ENCODE data around the gene TRABD2B.

DNA sequence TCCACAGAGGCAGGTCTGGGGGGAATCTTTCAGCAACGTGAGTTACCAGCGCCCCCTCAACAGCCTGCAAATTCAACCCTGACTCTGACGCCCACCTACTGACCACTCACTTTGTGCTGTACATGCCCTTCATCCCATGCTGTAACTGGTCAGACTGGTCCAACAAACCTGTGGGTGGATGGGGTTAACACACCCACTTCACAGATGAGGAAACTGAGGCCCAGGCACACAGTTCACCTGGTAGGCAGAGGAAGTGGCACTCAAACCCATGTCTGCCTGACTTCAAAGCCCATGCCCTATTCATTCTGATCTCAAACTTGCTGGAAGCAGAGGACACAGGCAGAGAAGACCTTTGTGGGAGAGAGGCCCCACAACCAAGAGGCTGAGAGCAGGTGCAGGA, 172.9 kb downstream of the TRABD2B start:
- TF ChIP-seq, protein P1, sequence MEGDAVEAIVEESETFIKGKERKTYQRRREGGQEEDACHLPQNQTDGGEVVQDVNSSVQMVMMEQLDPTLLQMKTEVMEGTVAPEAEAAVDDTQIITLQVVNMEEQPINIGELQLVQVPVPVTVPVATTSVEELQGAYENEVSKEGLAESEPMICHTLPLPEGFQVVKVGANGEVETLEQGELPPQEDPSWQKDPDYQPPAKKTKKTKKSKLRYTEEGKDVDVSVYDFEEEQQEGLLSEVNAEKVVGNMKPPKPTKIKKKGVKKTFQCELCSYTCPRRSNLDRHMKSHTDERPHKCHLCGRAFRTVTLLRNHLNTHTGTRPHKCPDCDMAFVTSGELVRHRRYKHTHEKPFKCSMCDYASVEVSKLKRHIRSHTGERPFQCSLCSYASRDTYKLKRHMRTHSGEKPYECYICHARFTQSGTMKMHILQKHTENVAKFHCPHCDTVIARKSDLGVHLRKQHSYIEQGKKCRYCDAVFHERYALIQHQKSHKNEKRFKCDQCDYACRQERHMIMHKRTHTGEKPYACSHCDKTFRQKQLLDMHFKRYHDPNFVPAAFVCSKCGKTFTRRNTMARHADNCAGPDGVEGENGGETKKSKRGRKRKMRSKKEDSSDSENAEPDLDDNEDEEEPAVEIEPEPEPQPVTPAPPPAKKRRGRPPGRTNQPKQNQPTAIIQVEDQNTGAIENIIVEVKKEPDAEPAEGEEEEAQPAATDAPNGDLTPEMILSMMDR (IDR thresholded peaks at IDR 0.05; ENCODE audit: low read depth, low read length, missing input control) = no peak
- TF ChIP-seq RAD21 (IDR thresholded peaks at IDR 0.05) (no peak), REST (IDR thresholded peaks at IDR 0.05) (no peak), NR2F2 (IDR thresholded peaks at IDR 0.05) (no peak), JUND (IDR thresholded peaks at IDR 0.05) (no peak), YY1 (IDR thresholded peaks at IDR 0.05) (no peak)
- TF ChIP-seq, protein P2, sequence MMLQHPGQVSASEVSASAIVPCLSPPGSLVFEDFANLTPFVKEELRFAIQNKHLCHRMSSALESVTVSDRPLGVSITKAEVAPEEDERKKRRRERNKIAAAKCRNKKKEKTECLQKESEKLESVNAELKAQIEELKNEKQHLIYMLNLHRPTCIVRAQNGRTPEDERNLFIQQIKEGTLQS (IDR thresholded peaks at IDR 0.05) = no peak
